Esophagus muscularis mucosa (tissue), 4 donors: ENCODE data around the gene RPL6. TPM values are rescaled to one million over a fixed set of nuclear protein-coding genes. Genes with fewer than 3 reads are reported as not detected.

Source experiments
- DNase-seq: peaks from one replicate; pipeline ENCODE4 v3.0.0-alpha.2; 2017; ENCODE audit errors: extremely low spot score
- H3K27ac ChIP-seq, 4 donors: fragments of 200-600 bp; sonication (generic); replicated peaks in 1 of 4; 1 replicate in 3 of 4; 2 replicates in 1 of 4; pipeline ENCODE4 v1.5.1; 2016 to 2019; ENCODE audit warnings: mild to moderate bottlenecking in 1 of 4
- H3K27me3 ChIP-seq, 4 donors: fragments of 200-600 bp; sonication (generic); one replicate each; pipeline versions ENCODE4 v1.5.1 to v1.6.0; 2016 to 2019
- H3K36me3 ChIP-seq, 4 donors: fragments of 200-600 bp; sonication (generic); one replicate each; pipeline ENCODE4 v1.5.1; 2016 to 2019
- H3K4me1 ChIP-seq, 4 donors: fragments of 200-600 bp; sonication (generic); one replicate each; pipeline ENCODE4 v1.5.1; 2016 to 2019
- H3K4me3 ChIP-seq, 4 donors: fragments of 200-600 bp; sonication (generic); 1 replicate in 2 of 4; 2 replicates in 2 of 4; pipeline ENCODE4 v1.5.1; 2016 to 2019; ENCODE audit warnings: mild to moderate bottlenecking in 4 of 4, moderate library complexity in 1 of 4
- H3K9me3 ChIP-seq, 4 donors: fragments of 200-600 bp; sonication (generic); 1 replicate in 3 of 4; 2 replicates in 1 of 4; pipeline ENCODE4 v1.5.1; 2016 to 2019
- EP300 ChIP-seq: sonication (generic); formaldehyde crosslinking; IDR thresholded peaks from one replicate; pipeline ENCODE4 v1.6.1; 2017; ENCODE audit warnings: antibody characterized with exemption
- POLR2A ChIP-seq: fragments of 450-650 bp; IDR thresholded peaks from one replicate; pipeline ENCODE4 v1.6.1; 2017; ENCODE audit warnings: antibody characterized with exemption, moderate library complexity, mild to moderate bottlenecking, low read depth
- POLR2AphosphoS5 ChIP-seq, 2 donors: sonication (generic); formaldehyde crosslinking; IDR thresholded peaks; one replicate each; pipeline ENCODE4 v1.6.1; 2017; ENCODE audit warnings: antibody characterized with exemption in 2 of 2
- WGBS: methylation state at CpG from one replicate; pipeline ENCODE4 v1.1.5; 2018; 5-methylcytosine and 5-hydroxymethylcytosine counted together
- intact Hi-C: fragments of 100-400 bp; cut with DNase I; formaldehyde crosslinking; loops from one replicate; pipeline ENCODE4 v1.15.1; 2023
- total RNA-seq, 4 donors: library from RNA; depleted of rRNA; stranded (reverse); fragments of >200 nt; gene quantifications; one replicate each; pipeline versions ENCODE4 v1.1.0 to v1.2.1, GENCODE V29; 2016
- TF ChIP-seq, protein P1 (sequence below), 3 experiments: fragments of 200-600 bp in 2 of 3; fragments of 450-650 bp in 1 of 3; sonication (generic) in 2 of 3; IDR thresholded peaks; one replicate each; pipeline ENCODE4 v1.5.1; 2017 to 2019; ENCODE audit warnings: antibody characterized with exemption in 3 of 3, mild to moderate bottlenecking in 2 of 3, moderate library complexity in 1 of 3

The RPL6 gene
- total RNA-seq, 4 donors from 2014 or later = 946 to 1,705 (median 1,459) TPM

DNA sequence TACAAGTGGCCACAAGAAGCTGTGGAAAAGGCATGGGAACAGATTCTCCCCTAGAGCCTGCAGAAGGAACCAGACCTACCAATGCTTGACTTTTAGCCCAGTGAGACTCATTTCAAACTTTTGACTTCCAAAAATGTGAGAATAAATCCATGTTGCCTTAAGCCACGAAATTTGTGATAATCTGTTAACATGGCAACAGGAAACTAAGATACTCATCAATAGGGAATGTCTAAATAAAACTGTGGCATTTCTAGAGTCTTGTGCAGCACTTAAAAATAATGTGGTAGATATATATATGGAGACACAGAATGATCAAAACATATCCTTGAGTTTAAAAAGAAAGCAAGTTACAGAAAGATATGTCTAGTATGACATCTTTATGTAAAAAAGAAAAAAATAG lies 39.2 kb downstream of the RPL6 start:
- WGBS = 39% methylated on average over 1 of the region's 1 CpG
- no peaks in the 10 kb centered on the region for H3K9me3 ChIP-seq
- intact Hi-C loops = no loop called here
- no peak for TF ChIP-seq POLR2A
- TF ChIP-seq, protein P1, sequence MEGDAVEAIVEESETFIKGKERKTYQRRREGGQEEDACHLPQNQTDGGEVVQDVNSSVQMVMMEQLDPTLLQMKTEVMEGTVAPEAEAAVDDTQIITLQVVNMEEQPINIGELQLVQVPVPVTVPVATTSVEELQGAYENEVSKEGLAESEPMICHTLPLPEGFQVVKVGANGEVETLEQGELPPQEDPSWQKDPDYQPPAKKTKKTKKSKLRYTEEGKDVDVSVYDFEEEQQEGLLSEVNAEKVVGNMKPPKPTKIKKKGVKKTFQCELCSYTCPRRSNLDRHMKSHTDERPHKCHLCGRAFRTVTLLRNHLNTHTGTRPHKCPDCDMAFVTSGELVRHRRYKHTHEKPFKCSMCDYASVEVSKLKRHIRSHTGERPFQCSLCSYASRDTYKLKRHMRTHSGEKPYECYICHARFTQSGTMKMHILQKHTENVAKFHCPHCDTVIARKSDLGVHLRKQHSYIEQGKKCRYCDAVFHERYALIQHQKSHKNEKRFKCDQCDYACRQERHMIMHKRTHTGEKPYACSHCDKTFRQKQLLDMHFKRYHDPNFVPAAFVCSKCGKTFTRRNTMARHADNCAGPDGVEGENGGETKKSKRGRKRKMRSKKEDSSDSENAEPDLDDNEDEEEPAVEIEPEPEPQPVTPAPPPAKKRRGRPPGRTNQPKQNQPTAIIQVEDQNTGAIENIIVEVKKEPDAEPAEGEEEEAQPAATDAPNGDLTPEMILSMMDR (IDR thresholded peaks at IDR 0.05) = no peak
- no peak for TF ChIP-seq POLR2AphosphoS5 (IDR thresholded peaks at IDR 0.05)
- no peak for TF ChIP-seq EP300
- no peak overlapping the region for H3K4me3 ChIP-seq
- DNase-seq = no peak
- H3K36me3 ChIP-seq = no peaks in the 10 kb centered on the region
- H3K27me3 ChIP-seq = no peaks in the 10 kb centered on the region
- H3K27ac ChIP-seq = peak overlapping the region in 2 of 4 donors; percentile 62 to 68
- H3K4me1 ChIP-seq = peaks cover 5 to 41% (median 30%) of the 10 kb centered on the region in 4 donors

DNA sequence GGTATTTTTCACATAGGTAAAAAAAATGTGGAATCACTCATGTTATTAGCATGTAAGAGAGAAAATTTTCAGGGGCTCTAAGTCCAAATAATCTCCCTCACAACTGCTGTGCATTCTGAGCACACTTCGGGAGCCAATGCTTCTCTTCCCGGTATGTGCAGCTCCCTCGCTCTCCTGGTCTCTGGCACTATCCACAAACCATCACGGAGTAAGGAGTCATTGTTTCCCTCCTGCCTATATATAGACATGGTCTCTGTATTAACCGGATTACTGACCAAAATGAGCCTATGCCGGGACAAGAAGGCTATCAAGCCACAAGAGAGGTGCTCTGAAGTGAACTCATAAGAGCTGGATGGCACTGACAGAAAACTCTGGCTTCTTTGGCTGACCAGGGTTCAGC lies 40.5 kb downstream of the RPL6 start:
- H3K27me3 ChIP-seq = no peaks in the 10 kb centered on the region
- intact Hi-C loops = no loop called here
- peak overlapping the region; percentile 52 to 68 (median 61) for H3K27ac ChIP-seq
- H3K36me3 ChIP-seq = no peaks in the 10 kb centered on the region
- TF ChIP-seq POLR2AphosphoS5 (IDR thresholded peaks at IDR 0.05) (peak; percentile 49 to 57), EP300 (no peak), POLR2A (no peak)
- TF ChIP-seq, protein P1 (IDR thresholded peaks at IDR 0.05) = no peak
- no peaks in the 10 kb centered on the region for H3K9me3 ChIP-seq
- no peak for DNase-seq
- peaks cover 5 to 40% (median 26%) of the 10 kb centered on the region in 4 donors for H3K4me1 ChIP-seq
- WGBS = 42% methylated on average over 6 of the region's 6 CpGs
- peak overlapping the region in 1 of 4 donors; percentile 8 for H3K4me3 ChIP-seq

DNA sequence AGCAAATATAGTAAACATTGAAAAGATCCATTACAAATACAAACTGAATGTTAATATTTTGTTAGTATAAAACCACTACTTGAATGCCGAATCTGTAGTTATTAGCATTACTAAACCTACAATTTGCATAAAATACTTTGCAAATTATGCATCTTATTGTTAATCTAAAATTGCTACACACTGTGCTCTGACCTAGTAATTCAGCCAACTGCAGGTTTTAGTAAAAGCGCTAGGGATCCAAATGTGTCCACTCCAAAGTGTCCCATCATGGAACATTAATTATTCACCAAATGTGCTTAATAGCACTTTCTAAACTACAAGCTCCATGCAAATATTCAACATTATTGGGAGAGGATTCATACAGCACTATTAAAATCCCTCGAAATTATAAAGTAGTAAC lies 41.4 kb downstream of the RPL6 start:
- H3K9me3 ChIP-seq = no peaks in the 10 kb centered on the region
- H3K27ac ChIP-seq = peak overlapping the region in 1 of 4 donors; percentile 16
- peaks cover 5 to 31% (median 21%) of the 10 kb centered on the region in 4 donors for H3K4me1 ChIP-seq
- WGBS = 73% methylated on average over 3 of the region's 3 CpGs
- no peak overlapping the region for H3K4me3 ChIP-seq
- no peak for DNase-seq
- H3K27me3 ChIP-seq = no peaks in the 10 kb centered on the region
- no peaks in the 10 kb centered on the region for H3K36me3 ChIP-seq
- intact Hi-C loops = no loop called here
- no peak for TF ChIP-seq POLR2AphosphoS5 (IDR thresholded peaks at IDR 0.05)
- no peak for TF ChIP-seq EP300
- TF ChIP-seq POLR2A = no peak
- TF ChIP-seq, protein P1 (IDR thresholded peaks at IDR 0.05) = no peak

DNA sequence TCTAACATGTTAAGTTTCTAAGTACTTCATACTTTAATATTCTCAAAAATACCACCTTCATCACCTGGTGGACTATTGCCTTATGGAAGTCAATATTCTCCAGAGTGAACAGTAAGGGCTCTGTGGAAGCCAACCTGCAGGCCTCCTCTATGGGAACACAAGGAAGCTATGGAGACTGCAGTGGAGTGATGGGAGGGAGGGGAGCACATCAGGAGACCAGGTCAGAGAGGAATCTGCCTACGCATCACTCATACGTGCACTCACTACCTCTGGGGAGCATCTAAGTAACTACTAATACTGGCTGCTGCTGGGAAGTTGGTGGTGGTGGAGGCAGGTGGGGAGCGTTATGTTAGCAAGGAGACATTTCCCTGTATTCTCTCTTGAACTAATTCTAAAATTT lies 47.1 kb downstream of the RPL6 start:
- 94% methylated on average over 3 of the region's 3 CpGs for WGBS
- Histone ChIP-seq H3K27me3 (no peaks in the 10 kb centered on the region), H3K9me3 (no peaks in the 10 kb centered on the region), H3K36me3 (no peaks in the 10 kb centered on the region), H3K4me1 (peaks cover 0 to 13% (median 1%) of the 10 kb centered on the region in 4 donors), H3K4me3 (no peak overlapping the region), H3K27ac (no peak overlapping the region)
- intact Hi-C loops = no loop called here
- no peak for DNase-seq
- TF ChIP-seq EP300 = no peak
- no peak for TF ChIP-seq POLR2AphosphoS5 (IDR thresholded peaks at IDR 0.05)
- TF ChIP-seq POLR2A = no peak
- TF ChIP-seq, protein P1 (IDR thresholded peaks at IDR 0.05) = no peak

DNA sequence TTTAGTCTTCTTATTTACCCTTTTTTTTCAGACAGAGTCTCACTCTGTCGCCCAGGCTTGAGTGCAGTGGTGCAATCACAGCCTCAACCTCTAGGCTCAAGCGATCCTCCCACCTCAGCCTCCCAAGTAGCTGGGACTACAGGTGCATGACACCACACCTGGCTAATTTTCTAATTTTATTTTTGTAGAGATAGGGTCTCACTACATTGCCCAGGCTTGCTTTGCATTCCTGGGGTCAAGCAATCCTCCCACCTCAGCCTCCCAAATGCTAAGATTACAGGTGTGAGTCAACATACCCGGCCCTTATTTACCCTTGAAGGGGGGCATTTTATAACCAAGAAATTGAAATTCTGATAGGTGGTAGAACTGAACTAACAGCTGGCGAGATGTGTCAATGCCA lies 48.1 kb downstream of the RPL6 start:
- WGBS = 94% methylated on average over 4 of the region's 4 CpGs
- Histone ChIP-seq H3K27ac (no peak overlapping the region), H3K9me3 (no peaks in the 10 kb centered on the region), H3K4me1 (peaks cover 0 to 12% (median 0%) of the 10 kb centered on the region in 4 donors), H3K4me3 (no peak overlapping the region), H3K27me3 (no peaks in the 10 kb centered on the region), H3K36me3 (no peaks in the 10 kb centered on the region)
- TF ChIP-seq, protein P1 (IDR thresholded peaks at IDR 0.05) = no peak
- TF ChIP-seq POLR2AphosphoS5 (IDR thresholded peaks at IDR 0.05) (no peak), POLR2A (no peak), EP300 (no peak)
- no peak for DNase-seq
- intact Hi-C loops = no loop called here
